HepG2 (cell line): ENCODE results near the gene ITPRIP. TPM values are rescaled to one million over a fixed set of nuclear protein-coding genes. Genes with fewer than 3 reads are reported as not detected.

Source experiments
- ATAC-seq: fragments of 200-7000 bp; cut with Tn5 transposase; 3 replicates; pipeline ENCODE4 v1.9.1; 2020; ENCODE audit warnings: mild to moderate bottlenecking, moderate library complexity
- BruUV-seq: library from RNA; stranded (reverse); fragments of 400-500 nt; replicated peaks from 2 replicates; lab custom pipeline; 2021; lab: Mats Ljungman, UMichigan
- CTCF ChIA-PET: fragments of 300-600 bp; formaldehyde crosslinking; extraction: SDS; loops from one replicate; lab custom pipeline; 2021; ENCODE audit warnings: low total read pairs, inconsistent platforms, low intra/inter-chr PET ratio; lab: Yijun Ruan, JAX
- POLR2A ChIA-PET: fragments of 350-600 bp; sonication (Branson Sonifier 250); formaldehyde crosslinking; loops from one replicate; lab custom pipeline; 2020; ENCODE audit warnings: antibody characterized with exemption, inconsistent platforms; lab: Yijun Ruan, JAX
- DNase-seq: peaks from one replicate; pipeline ENCODE4 v3.0.0-alpha.2; 2015; ENCODE audit warnings: low spot score
- FAIRE-seq: peaks from 3 replicates; lab custom pipeline; 2011; peaks lifted over from hg19 to GRCh38; lab: Jason Lieb, UNC
- H2AFZ ChIP-seq: one replicate; pipeline ENCODE4 v1.6.1; 2011; ENCODE audit warnings: low read length, inconsistent platforms
- H3K27ac ChIP-seq: fragments of 300-600 bp; 3 replicates; pipeline ENCODE4 v1.8.0; 2011; ENCODE audit warnings: mixed run types, mild to moderate bottlenecking, mixed read lengths, low read length, inconsistent platforms; ENCODE audit not compliant: insufficient read depth; ENCODE audit errors: extremely low read length
- H3K27me3 ChIP-seq, 2 experiments: fragments of 200-600 bp in 1 of 2; 2 replicates in 1 of 2; 3 replicates in 1 of 2; pipeline versions ENCODE4 v1.6.0 to v1.8.0; 2011; ENCODE audit warnings: low read length in 2 of 2, mild to moderate bottlenecking in 2 of 2, moderate library complexity in 2 of 2, inconsistent platforms in 1 of 2; ENCODE audit not compliant: insufficient read depth in 2 of 2, control insufficient read depth in 1 of 2
- H3K36me3 ChIP-seq, 2 experiments: fragments of 200-600 bp in 1 of 2; replicated peaks in 1 of 2; 2 replicates in 1 of 2; 3 replicates in 1 of 2; pipeline versions ENCODE4 v1.5.1 to v1.8.0; 2011; ENCODE audit warnings: low read length in 2 of 2, inconsistent platforms in 1 of 2; ENCODE audit not compliant: insufficient read depth in 2 of 2, control insufficient read depth in 1 of 2
- H3K4me1 ChIP-seq: 2 replicates; pipeline ENCODE4 v1.5.1; 2012; ENCODE audit warnings: low read length, inconsistent platforms; ENCODE audit not compliant: insufficient read depth
- H3K4me2 ChIP-seq: 2 replicates; pipeline ENCODE4 v1.6.0; 2011; ENCODE audit warnings: low read depth, low read length, inconsistent platforms
- H3K4me3 ChIP-seq, 3 experiments: fragments of 200-600 bp in 1 of 3; sonication (generic), shearing (Covaris generic) in 1 of 3; replicated peaks in 1 of 3; 2 replicates each; pipeline ENCODE4 v1.5.1; 2011 to 2016; ENCODE audit warnings: low read length in 3 of 3, inconsistent platforms in 2 of 3, low read depth in 2 of 3, mild to moderate bottlenecking in 2 of 3, control low read depth in 1 of 3, mixed read lengths in 1 of 3; ENCODE audit not compliant: insufficient read depth in 1 of 3
- H3K79me2 ChIP-seq: one replicate; pipeline ENCODE4 v1.6.1; 2011; ENCODE audit warnings: low read length, inconsistent platforms; ENCODE audit not compliant: insufficient read depth
- H3K9ac ChIP-seq: 2 replicates; pipeline ENCODE4 v1.6.0; 2011; ENCODE audit warnings: mild to moderate bottlenecking, low read depth, low read length, inconsistent platforms; ENCODE audit not compliant: insufficient read depth
- H3K9me3 ChIP-seq: 2 replicates; pipeline ENCODE4 v1.5.1; 2012; ENCODE audit warnings: mild to moderate bottlenecking, low read length
- H4K20me1 ChIP-seq: 2 replicates; pipeline ENCODE4 v1.6.0; 2011; ENCODE audit warnings: inconsistent platforms, mild to moderate bottlenecking, low read length, moderate library complexity; ENCODE audit not compliant: insufficient read depth
- AGO2 ChIP-seq: fragments of 200-400 bp; formaldehyde crosslinking; optimal IDR thresholded peaks from 2 replicates; pipeline ENCODE3; 2017; ENCODE audit warnings: mild to moderate bottlenecking, low read depth, low read length, moderate library complexity
- CENPBD1 ChIP-seq: sonication (generic); formaldehyde crosslinking; IDR thresholded peaks from 2 replicates; pipeline ENCODE4 v1.8.0; 2022; ENCODE audit warnings: missing genetic modification reagents, low read depth, mild to moderate bottlenecking, borderline replicate concordance
- HMG20B ChIP-seq: conservative IDR thresholded peaks from 2 replicates; pipeline ENCODE4 v1.6.1; 2016; ENCODE audit warnings: missing genetic modification reagents, missing compliant biosample characterization
- NFATC3 ChIP-seq: sonication (generic); formaldehyde crosslinking; IDR thresholded peaks from 2 replicates; pipeline ENCODE4 v1.5.1; 2020; ENCODE audit warnings: mild to moderate bottlenecking, missing genetic modification reagents
- POLR2AphosphoS5 ChIP-seq: IDR thresholded peaks from 2 replicates; pipeline ENCODE4 v1.6.1; 2012; ENCODE audit warnings: low read depth, low read length
- POLR2G ChIP-seq: fragments of 200-400 bp; formaldehyde crosslinking; IDR thresholded peaks from 2 replicates; pipeline ENCODE4 v1.6.1; 2018; ENCODE audit warnings: mild to moderate bottlenecking, low read depth, low read length, moderate library complexity
- RBFOX2 ChIP-seq: fragments of 200-400 bp; formaldehyde crosslinking; IDR thresholded peaks from 2 replicates; pipeline ENCODE4 v1.6.1; 2017; ENCODE audit warnings: low read depth, mild to moderate bottlenecking, low read length
- RBM22 ChIP-seq: fragments of 200-400 bp; formaldehyde crosslinking; optimal IDR thresholded peaks from 2 replicates; pipeline ENCODE3; 2017; ENCODE audit warnings: mild to moderate bottlenecking, low read length, moderate library complexity
- TAF15 ChIP-seq: fragments of 200-400 bp; formaldehyde crosslinking; IDR thresholded peaks from one replicate; pipeline ENCODE4 v1.6.1; 2018; ENCODE audit warnings: mild to moderate bottlenecking, low read depth, low read length; ENCODE audit not compliant: poor library complexity, severe bottlenecking
- ZBTB33 ChIP-seq: sonication (generic); formaldehyde crosslinking; IDR thresholded peaks from 2 replicates; pipeline ENCODE4 v1.4.0; 2020; ENCODE audit warnings: missing genetic modification reagents
- ZNF558 ChIP-seq: sonication (generic); formaldehyde crosslinking; IDR thresholded peaks from 2 replicates; pipeline ENCODE4 v1.9.0; 2022; ENCODE audit warnings: mild to moderate bottlenecking, missing genetic modification reagents, borderline replicate concordance
- ZNF674 ChIP-seq: sonication (generic); formaldehyde crosslinking; IDR thresholded peaks from 2 replicates; pipeline ENCODE4 v1.5.0; 2020; ENCODE audit warnings: low read depth, mild to moderate bottlenecking, missing genetic modification reagents
- ZNF687 ChIP-seq: sonication (generic); formaldehyde crosslinking; IDR thresholded peaks from 2 replicates; pipeline ENCODE4 v1.5.1; 2020; ENCODE audit warnings: mild to moderate bottlenecking, missing genetic modification reagents, moderate library complexity
- ZNF776 ChIP-seq: sonication (generic); formaldehyde crosslinking; IDR thresholded peaks from 2 replicates; pipeline ENCODE4 v1.4.0; 2020; ENCODE audit warnings: mild to moderate bottlenecking, missing genetic modification reagents
- WGBS: methylation state at CpG from one replicate; pipeline ENCODE4 v1.1.6; 2017; ENCODE audit warnings: low lambda C conversion rate; 5-methylcytosine and 5-hydroxymethylcytosine counted together
- in situ Hi-C: cut with HindIII; loops from 2 replicates; pipeline ENCODE4 v1.10.0; 2017; ENCODE audit warnings: low pct_unique_long_range_greater_than_20kb; ENCODE audit not compliant: extremely low pct_ligation_motif_present
- intact Hi-C: fragments of 100-400 bp; cut with micrococcal nuclease; formaldehyde crosslinking; loops from one replicate; pipeline ENCODE4 v1.10.0; 2022; ENCODE audit not compliant: unreplicated experiment
- polyA plus RNA-seq, 8 experiments: library from polyadenylated mRNA; depleted of rRNA in 3 of 8; stranded (reverse) in 7 of 8; unstranded in 1 of 8; fragments of >200 nt; fragmentation: Illumina TruSeq in 4 of 8; extraction: Trizol in 4 of 8; gene quantifications; 2 replicates each; pipeline versions ENCODE4 v1.2.1 to v1.2.3, GENCODE V29; 2011 to 2016; ENCODE audit warnings: low read depth in 4 of 8, missing spikeins in 1 of 8, mixed read lengths in 1 of 8; ENCODE audit not compliant: insufficient read depth in 1 of 8
- total RNA-seq, 5 experiments: library from RNA; depleted of rRNA; stranded (reverse); fragments of >200 nt; fragmentation: Illumina TruSeq; extraction: Trizol; gene quantifications; 2 replicates each; pipeline ENCODE4 v1.2.3, GENCODE V29; 2016; ENCODE audit warnings: low read depth in 1 of 5

Gene ITPRIP
- total and polyA plus RNA-seq, 2 of the 13 experiments (the other 11 are each of a cell fraction or from before 2014, with no cell fraction given): 1.00 to 2.8 TPM

GRCh38 chr10:104268713-104269645 is 69.3 kb downstream of the ITPRIP start, which contains the start of gene GSTO2:
TSS of gene GSTO2 (plus strand) at chr10:104269184. CDS start at chr10:104274916, 5,732 bp downstream.
- TF ChIP-seq ZNF776 (no peak), POLR2AphosphoS5 (peak; percentile 15; the same call in 1 of the 2 replicates), ZNF558 (CRISPR knock-in tag) (no peak), HMG20B (CRISPR knock-in tag) (no peak), CENPBD1 (CRISPR knock-in tag) (no peak), ZNF687 (CRISPR knock-in tag) (peak; percentile 46; the same call in 1 of the 2 replicates), AGO2 (peak; percentile 99), RBFOX2 (peak; percentile 80), RBM22 (peak; percentile 66), NFATC3 (CRISPR knock-in tag) (no peak), ZNF674 (CRISPR knock-in tag) (no peak), POLR2G (peak; percentile 24; the same call in 1 of the 2 replicates), TAF15 (peak; percentile 38), ZBTB33 (CRISPR knock-in tag) (0 out of 2 replicates have a peak, but pooled peaks have one; percentile 21)
- TF ChIP-seq, all 625 proteins: peak for 8
- no peaks in the 10 kb centered on the region for H3K27me3 ChIP-seq
- peaks cover 23% of the 10 kb centered on the region for H3K4me1 ChIP-seq
- H3K79me2 ChIP-seq: no peaks in the 10 kb centered on the region
- no peak; the same call in 1 of the 3 replicates for ATAC-seq
- H3K27ac ChIP-seq: no peak within 1 kb of the TSS
- H4K20me1 ChIP-seq: peaks cover 6% of the 10 kb centered on the region; the same call in 1 of the 2 replicates
- intact Hi-C loops (no loop called here), in situ Hi-C loops (no loop called here)
- no peak for DNase-seq
- FAIRE-seq: no peak
- peaks cover 13 to 53% of the 10 kb centered on the region in 2 experiments for H3K36me3 ChIP-seq
- ChIA-PET POLR2A (no interaction called here), CTCF (no interaction called here)
- H3K4me2 ChIP-seq: no peak within 1 kb of the TSS
- no peak within 1 kb of the TSS for H3K9ac ChIP-seq
- WGBS: 98% methylated on average over 49 of the region's 59 CpGs
- no peak within 1 kb of the TSS for H3K4me3 ChIP-seq
- H2AFZ ChIP-seq: no peak within 1 kb of the TSS
- no peaks in the 10 kb centered on the region for H3K9me3 ChIP-seq
- no TSS peak for BruUV-seq
